WTC11 (cell line): ENCODE data around the gene PEAR1. TPM values are rescaled to one million over a fixed set of nuclear protein-coding genes. Genes with fewer than 3 reads are reported as not detected.

Source experiments
- ATAC-seq: fragments of 200-7000 bp; cut with Tn5 transposase; 2 replicates; pipeline ENCODE4 v1.10.0; 2021; ENCODE audit warnings: mild to moderate bottlenecking, moderate library complexity
- CTCF ChIA-PET: fragments of 300-600 bp; sonication (Branson Sonifier 250); formaldehyde crosslinking; loops from one replicate; lab custom pipeline; 2021; ENCODE audit warnings: antibody characterized with exemption; lab: Charles Lee
- POLR2A ChIA-PET: fragments of 350-600 bp; sonication (Branson Sonifier 250); formaldehyde crosslinking; loops from one replicate; lab custom pipeline; 2021; ENCODE audit warnings: antibody characterized with exemption; lab: Charles Lee
- DNase-seq: peaks from one replicate; pipeline ENCODE4 v3.0.0; 2021; ENCODE audit warnings: low spot score
- H3K27ac Mint-ChIP-seq: 2 replicates; pipeline ENCODE4 v1.8.0; 2021; ENCODE audit warnings: mixed read lengths
- H3K27me3 Mint-ChIP-seq: 2 replicates; pipeline ENCODE4 v1.8.0; 2021; ENCODE audit warnings: low read depth, mild to moderate bottlenecking, moderate library complexity, mixed read lengths
- H3K36me3 Mint-ChIP-seq: 2 replicates; pipeline ENCODE4 v1.8.0; 2021; ENCODE audit warnings: mixed read lengths
- H3K4me1 Mint-ChIP-seq: 2 replicates; pipeline ENCODE4 v1.8.0; 2022; ENCODE audit warnings: mixed read lengths
- H3K4me3 Mint-ChIP-seq: 2 replicates; pipeline ENCODE4 v1.8.0; 2021; ENCODE audit warnings: mild to moderate bottlenecking, moderate library complexity, mixed read lengths
- H3K9me3 Mint-ChIP-seq: 2 replicates; pipeline ENCODE4 v1.8.0; 2021; ENCODE audit warnings: mixed read lengths
- ELF4 ChIP-seq: sonication (generic); formaldehyde crosslinking; IDR thresholded peaks from 2 replicates; pipeline ENCODE4 v1.8.1; 2022; ENCODE audit warnings: low read depth, mild to moderate bottlenecking, moderate library complexity, missing genetic modification reagents
- EMX1 ChIP-seq: fragments of 250-450 bp; sonication (Bioruptor Pico); IDR thresholded peaks from 2 replicates; pipeline ENCODE4 v1.8.0; 2021; ENCODE audit warnings: mild to moderate bottlenecking
- FOXK1 ChIP-seq: sonication (generic); formaldehyde crosslinking; IDR thresholded peaks from 2 replicates; pipeline ENCODE4 v1.8.0; 2022; ENCODE audit warnings: mild to moderate bottlenecking, moderate library complexity, missing genetic modification reagents
- HMGA2 ChIP-seq: fragments of 250-450 bp; sonication (Bioruptor Pico); IDR thresholded peaks from 2 replicates; pipeline ENCODE4 v1.4.0; 2021; ENCODE audit warnings: mild to moderate bottlenecking, moderate library complexity
- MXD4 ChIP-seq: fragments of 250-450 bp; sonication (Bioruptor Pico); IDR thresholded peaks from 2 replicates; pipeline ENCODE4 v1.8.0; 2021; ENCODE audit warnings: mild to moderate bottlenecking, moderate library complexity, borderline replicate concordance
- NFATC4 ChIP-seq: fragments of 250-450 bp; sonication (Bioruptor Pico); IDR thresholded peaks from 2 replicates; pipeline ENCODE4 v1.9.0; 2021; ENCODE audit warnings: mild to moderate bottlenecking
- NR3C1 ChIP-seq: sonication (generic); formaldehyde crosslinking; conservative IDR thresholded peaks from 2 replicates; pipeline ENCODE4 v1.8.1; 2023; ENCODE audit warnings: low read depth, mild to moderate bottlenecking, missing genetic modification reagents
- OVOL2 ChIP-seq: fragments of 250-450 bp; sonication (Bioruptor Pico); IDR thresholded peaks from 2 replicates; pipeline ENCODE4 v1.9.0; 2021; ENCODE audit warnings: mild to moderate bottlenecking, borderline replicate concordance
- SP1 ChIP-seq: sonication (generic); formaldehyde crosslinking; conservative IDR thresholded peaks from 2 replicates; pipeline ENCODE4 v1.8.1; 2022; ENCODE audit warnings: missing genetic modification reagents
- ZNF121 ChIP-seq: sonication (generic); formaldehyde crosslinking; IDR thresholded peaks from 2 replicates; pipeline ENCODE4 v1.8.0; 2023; ENCODE audit warnings: missing genetic modification reagents
- ZNF138 ChIP-seq: sonication (generic); formaldehyde crosslinking; conservative IDR thresholded peaks from 2 replicates; pipeline ENCODE4 v1.8.1; 2022; ENCODE audit warnings: mild to moderate bottlenecking, moderate library complexity, missing genetic modification reagents
- ZNF416 ChIP-seq: fragments of 250-450 bp; sonication (Bioruptor Pico); IDR thresholded peaks from 2 replicates; pipeline ENCODE4 v1.9.0; 2021; ENCODE audit warnings: mild to moderate bottlenecking, inconsistent platforms
- ZNF425 ChIP-seq: fragments of 250-450 bp; sonication (Bioruptor Pico); conservative IDR thresholded peaks from 2 replicates; pipeline ENCODE4 v1.9.0; 2021; ENCODE audit warnings: mild to moderate bottlenecking
- total RNA-seq: library from RNA; stranded (reverse); gene quantifications from 3 replicates; pipeline ENCODE4 v1.2.3, GENCODE V29; 2021
- TF ChIP-seq, protein P1 (sequence below): sonication (generic); formaldehyde crosslinking; IDR thresholded peaks from 2 replicates; pipeline ENCODE4 v1.8.0; 2023; ENCODE audit warnings: missing genetic modification reagents
- TF ChIP-seq, protein P2 (sequence below): sonication (generic); formaldehyde crosslinking; IDR thresholded peaks from 2 replicates; pipeline ENCODE4 v1.8.0; 2022; ENCODE audit warnings: mild to moderate bottlenecking, missing genetic modification reagents
- TF ChIP-seq, protein P3 (sequence below): sonication (generic); formaldehyde crosslinking; IDR thresholded peaks from 2 replicates; pipeline ENCODE4 v1.8.1; 2023; ENCODE audit warnings: mild to moderate bottlenecking, missing genetic modification reagents, moderate library complexity
- TF ChIP-seq, protein P4 (sequence below): sonication (generic); formaldehyde crosslinking; IDR thresholded peaks from 2 replicates; pipeline ENCODE4 v1.8.1; 2023; ENCODE audit warnings: mild to moderate bottlenecking, missing genetic modification reagents, borderline replicate concordance

PEAR1 gene
- total RNA-seq, 1 experiment from 2014 or later, result 1.6 TPM

- peaks cover 97% of the 10 kb centered on the region for H3K27me3 Mint-ChIP-seq
- no peak overlapping the region for H3K27ac Mint-ChIP-seq
- H3K9me3 Mint-ChIP-seq, result no peaks in the 10 kb centered on the region
- POLR2A ChIA-PET, result interaction anchor here (1.3 to 1.4 kb wide), 2 partner anchors 12 to 37 kb away, joined by 3 to 8 read pairs; partner anchors contain the start of gene NTRK1
- CTCF ChIA-PET, result interaction anchor here (0.5 to 6.1 kb wide), 17 partner anchors 9 to 159 kb away, joined by 3 to 81 read pairs (median 6); partner anchors contain the start of genes INSRR and NTRK1
- DNase-seq, result peak; percentile 82
- TF ChIP-seq, protein P1, sequence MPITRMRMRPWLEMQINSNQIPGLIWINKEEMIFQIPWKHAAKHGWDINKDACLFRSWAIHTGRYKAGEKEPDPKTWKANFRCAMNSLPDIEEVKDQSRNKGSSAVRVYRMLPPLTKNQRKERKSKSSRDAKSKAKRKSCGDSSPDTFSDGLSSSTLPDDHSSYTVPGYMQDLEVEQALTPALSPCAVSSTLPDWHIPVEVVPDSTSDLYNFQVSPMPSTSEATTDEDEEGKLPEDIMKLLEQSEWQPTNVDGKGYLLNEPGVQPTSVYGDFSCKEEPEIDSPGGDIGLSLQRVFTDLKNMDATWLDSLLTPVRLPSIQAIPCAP (CRISPR knock-in tag), result no peak
- TF ChIP-seq SP1 (CRISPR knock-in tag), result peak; percentile 65
- TF ChIP-seq, protein P2, sequence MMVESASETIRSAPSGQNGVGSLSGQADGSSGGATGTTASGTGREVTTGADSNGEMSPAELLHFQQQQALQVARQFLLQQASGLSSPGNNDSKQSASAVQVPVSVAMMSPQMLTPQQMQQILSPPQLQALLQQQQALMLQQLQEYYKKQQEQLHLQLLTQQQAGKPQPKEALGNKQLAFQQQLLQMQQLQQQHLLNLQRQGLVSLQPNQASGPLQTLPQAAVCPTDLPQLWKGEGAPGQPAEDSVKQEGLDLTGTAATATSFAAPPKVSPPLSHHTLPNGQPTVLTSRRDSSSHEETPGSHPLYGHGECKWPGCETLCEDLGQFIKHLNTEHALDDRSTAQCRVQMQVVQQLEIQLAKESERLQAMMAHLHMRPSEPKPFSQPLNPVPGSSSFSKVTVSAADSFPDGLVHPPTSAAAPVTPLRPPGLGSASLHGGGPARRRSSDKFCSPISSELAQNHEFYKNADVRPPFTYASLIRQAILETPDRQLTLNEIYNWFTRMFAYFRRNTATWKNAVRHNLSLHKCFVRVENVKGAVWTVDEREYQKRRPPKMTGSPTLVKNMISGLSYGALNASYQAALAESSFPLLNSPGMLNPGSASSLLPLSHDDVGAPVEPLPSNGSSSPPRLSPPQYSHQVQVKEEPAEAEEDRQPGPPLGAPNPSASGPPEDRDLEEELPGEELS (CRISPR knock-in tag), result 0 out of 2 replicates have a peak, but pooled peaks have one; percentile 24
- peak; percentile 76 for ATAC-seq
- H3K36me3 Mint-ChIP-seq, result no peaks in the 10 kb centered on the region
- peaks cover 16% of the 10 kb centered on the region for H3K4me1 Mint-ChIP-seq
- peak overlapping the region; percentile 71 for H3K4me3 Mint-ChIP-seq
Measured at GRCh38 chr1:156848461-156849150, 44.9 kb upstream of the PEAR1 start.

- TF ChIP-seq, protein P3, sequence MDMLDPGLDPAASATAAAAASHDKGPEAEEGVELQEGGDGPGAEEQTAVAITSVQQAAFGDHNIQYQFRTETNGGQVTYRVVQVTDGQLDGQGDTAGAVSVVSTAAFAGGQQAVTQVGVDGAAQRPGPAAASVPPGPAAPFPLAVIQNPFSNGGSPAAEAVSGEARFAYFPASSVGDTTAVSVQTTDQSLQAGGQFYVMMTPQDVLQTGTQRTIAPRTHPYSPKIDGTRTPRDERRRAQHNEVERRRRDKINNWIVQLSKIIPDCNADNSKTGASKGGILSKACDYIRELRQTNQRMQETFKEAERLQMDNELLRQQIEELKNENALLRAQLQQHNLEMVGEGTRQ, result 0 out of 2 replicates have a peak, but pooled peaks have one; percentile 20
- TF ChIP-seq OVOL2 (CRISPR knock-in tag), result no peak
- TF ChIP-seq, all 79 proteins: peak for 1
- ChIA-PET POLR2A (interaction anchor here (1.3 to 1.4 kb wide), 2 partner anchors 11 to 36 kb away, joined by 3 to 8 read pairs; partner anchors contain the start of gene NTRK1), CTCF (interaction anchor here (0.7 to 6.1 kb wide), 15 partner anchors 9 to 160 kb away, joined by 4 to 81 read pairs (median 10); partner anchors contain the start of genes INSRR and NTRK1)
- peak; percentile 5; the same call in 1 of the 2 replicates for ATAC-seq
- Mint-ChIP-seq H3K4me3 (peak overlapping the region; percentile 71), H3K9me3 (no peaks in the 10 kb centered on the region), H3K4me1 (peaks cover 13% of the 10 kb centered on the region), H3K36me3 (no peaks in the 10 kb centered on the region), H3K27ac (no peak overlapping the region), H3K27me3 (peaks cover 97% of the 10 kb centered on the region)
- DNase-seq, result no peak
Measured at GRCh38 chr1:156849151-156849496, 44.4 kb upstream of the PEAR1 start.

DNA sequence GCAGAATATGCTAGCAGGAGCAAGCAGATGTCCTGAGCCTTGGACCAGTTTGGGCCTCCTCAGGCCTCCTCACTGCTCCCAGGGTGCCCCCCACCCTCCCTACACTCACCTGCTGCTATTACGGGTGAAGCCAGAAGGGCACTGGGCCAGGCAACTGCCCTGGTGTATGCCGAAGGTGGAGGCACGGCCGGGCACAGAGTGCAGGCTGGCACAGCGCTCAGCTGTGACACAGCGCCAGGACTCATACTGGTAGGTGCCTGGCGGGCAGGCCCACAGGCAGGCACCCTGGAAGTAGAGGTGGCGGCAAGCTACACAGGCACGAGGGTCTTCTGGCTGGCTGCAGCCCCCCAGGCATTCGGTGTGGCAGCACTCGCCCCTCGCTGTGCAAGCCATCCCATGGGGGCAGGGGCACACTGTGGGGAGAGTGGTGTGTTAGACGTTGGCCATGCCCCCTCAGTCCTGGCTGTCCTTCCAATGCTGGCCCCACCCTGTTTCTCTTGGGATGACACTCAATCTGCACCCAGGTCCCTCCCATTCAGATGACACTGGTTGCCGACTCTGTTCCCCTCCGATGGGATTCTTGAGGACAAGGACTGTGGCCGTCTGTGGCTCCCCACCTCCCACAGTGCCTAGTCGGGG is 41.6 kb upstream of the PEAR1 start:
- Mint-ChIP-seq H3K4me1 (peaks cover 10% of the 10 kb centered on the region), H3K9me3 (no peaks in the 10 kb centered on the region), H3K27me3 (peaks cover 89% of the 10 kb centered on the region), H3K36me3 (no peaks in the 10 kb centered on the region), H3K4me3 (no peak overlapping the region), H3K27ac (no peak overlapping the region)
- POLR2A ChIA-PET, result no interaction called here
- no peak for DNase-seq
- CTCF ChIA-PET, result interaction anchor here (1.1 to 3.5 kb wide), 2 partner anchors 14 to 41 kb away, joined by 5 to 17 read pairs; no protein-coding TSS in a partner anchor
- ATAC-seq, result no peak
- TF ChIP-seq FOXK1 (no peak), NFATC4 (CRISPR knock-in tag) (no peak), ZNF121 (CRISPR knock-in tag) (no peak), ELF4 (CRISPR knock-in tag) (no peak), ZNF416 (CRISPR knock-in tag) (no peak), NR3C1 (CRISPR knock-in tag) (no peak), ZNF425 (no peak), MXD4 (CRISPR knock-in tag) (no peak), EMX1 (CRISPR knock-in tag) (no peak), HMGA2 (no peak), ZNF138 (CRISPR knock-in tag) (no peak)
- TF ChIP-seq, protein P4, sequence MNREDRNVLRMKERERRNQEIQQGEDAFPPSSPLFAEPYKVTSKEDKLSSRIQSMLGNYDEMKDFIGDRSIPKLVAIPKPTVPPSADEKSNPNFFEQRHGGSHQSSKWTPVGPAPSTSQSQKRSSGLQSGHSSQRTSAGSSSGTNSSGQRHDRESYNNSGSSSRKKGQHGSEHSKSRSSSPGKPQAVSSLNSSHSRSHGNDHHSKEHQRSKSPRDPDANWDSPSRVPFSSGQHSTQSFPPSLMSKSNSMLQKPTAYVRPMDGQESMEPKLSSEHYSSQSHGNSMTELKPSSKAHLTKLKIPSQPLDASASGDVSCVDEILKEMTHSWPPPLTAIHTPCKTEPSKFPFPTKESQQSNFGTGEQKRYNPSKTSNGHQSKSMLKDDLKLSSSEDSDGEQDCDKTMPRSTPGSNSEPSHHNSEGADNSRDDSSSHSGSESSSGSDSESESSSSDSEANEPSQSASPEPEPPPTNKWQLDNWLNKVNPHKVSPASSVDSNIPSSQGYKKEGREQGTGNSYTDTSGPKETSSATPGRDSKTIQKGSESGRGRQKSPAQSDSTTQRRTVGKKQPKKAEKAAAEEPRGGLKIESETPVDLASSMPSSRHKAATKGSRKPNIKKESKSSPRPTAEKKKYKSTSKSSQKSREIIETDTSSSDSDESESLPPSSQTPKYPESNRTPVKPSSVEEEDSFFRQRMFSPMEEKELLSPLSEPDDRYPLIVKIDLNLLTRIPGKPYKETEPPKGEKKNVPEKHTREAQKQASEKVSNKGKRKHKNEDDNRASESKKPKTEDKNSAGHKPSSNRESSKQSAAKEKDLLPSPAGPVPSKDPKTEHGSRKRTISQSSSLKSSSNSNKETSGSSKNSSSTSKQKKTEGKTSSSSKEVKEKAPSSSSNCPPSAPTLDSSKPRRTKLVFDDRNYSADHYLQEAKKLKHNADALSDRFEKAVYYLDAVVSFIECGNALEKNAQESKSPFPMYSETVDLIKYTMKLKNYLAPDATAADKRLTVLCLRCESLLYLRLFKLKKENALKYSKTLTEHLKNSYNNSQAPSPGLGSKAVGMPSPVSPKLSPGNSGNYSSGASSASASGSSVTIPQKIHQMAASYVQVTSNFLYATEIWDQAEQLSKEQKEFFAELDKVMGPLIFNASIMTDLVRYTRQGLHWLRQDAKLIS, result no peak
